ENCODE measurements around the gene KIF14.
"Not testable (repeated sequence)": the region's sequence is repeated elsewhere in the genome, so short reads cannot be mapped to it uniquely, and the experiment has no call there.

The KIF14 gene

DNA sequence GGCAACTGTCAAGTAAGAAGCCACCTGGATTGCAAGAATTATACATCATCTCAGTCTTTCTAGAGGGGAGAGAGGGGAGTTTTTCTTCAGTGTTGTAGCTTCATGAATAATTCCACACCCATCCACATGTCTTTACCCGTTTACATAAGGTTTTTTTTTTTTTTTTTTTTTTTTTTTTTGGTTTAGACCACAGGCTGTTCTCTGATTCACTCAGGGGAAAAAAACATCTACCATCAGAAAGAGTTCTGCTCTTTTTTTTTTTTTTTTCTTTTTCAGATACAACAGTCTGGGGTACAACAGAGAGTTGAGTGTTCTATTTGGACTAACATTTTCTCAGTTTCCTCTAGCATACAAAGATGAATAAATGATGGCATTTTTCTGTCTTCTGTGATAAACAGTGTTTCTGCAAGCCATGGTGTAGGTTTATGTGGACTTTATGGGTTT lies 4.9 kb upstream of the KIF14 start:
- Mint-ChIP-seq H3K9me3 (no peaks in the 10 kb centered on the region), H3K4me3 (peak overlapping the region; percentile 64), H3K36me3 (ENCODE audit: low read depth) (no peaks in the 10 kb centered on the region), H3K27me3 (peaks cover 2% of the 10 kb centered on the region), H3K4me1 (peaks cover 61% of the 10 kb centered on the region), H3K27ac (peak overlapping the region; percentile 89)
- ATAC-seq (peak; percentile 46), DNase-seq (no peak)

DNA sequence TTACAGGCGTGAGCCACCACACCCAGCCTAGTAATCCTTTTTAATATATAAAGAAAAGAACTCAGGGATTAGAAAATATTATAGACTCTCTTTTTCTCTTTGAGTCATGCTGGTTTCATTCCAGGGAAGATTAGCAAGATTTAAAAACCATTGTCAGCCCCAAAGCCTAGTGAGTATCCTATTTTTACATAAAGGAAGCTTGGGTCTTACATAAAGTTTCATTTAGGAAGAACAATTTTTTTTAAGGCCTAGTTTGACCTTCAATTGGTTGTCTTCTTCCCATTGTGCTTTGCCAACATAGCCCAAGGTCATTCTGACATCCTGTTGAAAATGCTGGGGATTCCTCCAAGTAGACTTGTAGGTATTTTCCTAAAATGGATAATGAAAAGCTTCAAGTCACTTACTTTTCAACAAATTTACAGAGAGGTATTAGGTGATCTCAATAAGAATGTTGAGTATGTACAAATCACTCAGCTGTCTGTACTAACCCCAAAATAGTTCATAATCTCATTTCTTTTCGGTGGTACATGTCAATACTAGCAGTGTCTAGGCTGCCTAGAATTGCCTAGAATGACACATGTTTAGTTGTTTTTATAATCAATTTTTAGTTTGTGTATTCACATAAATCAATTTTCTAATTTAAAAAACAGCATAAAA lies 4.3 kb upstream of the KIF14 start:
- peaks cover 2% of the 10 kb centered on the region for H3K36me3 Mint-ChIP-seq (ENCODE audit: low read depth)
- H3K27me3 Mint-ChIP-seq = peaks cover 2% of the 10 kb centered on the region
- H3K4me1 Mint-ChIP-seq = peaks cover 65% of the 10 kb centered on the region
- DNase-seq = no peak
- no peaks in the 10 kb centered on the region for H3K9me3 Mint-ChIP-seq
- no peak for ATAC-seq
- peak overlapping the region; percentile 64 for H3K4me3 Mint-ChIP-seq
- peak overlapping the region; percentile 89 for H3K27ac Mint-ChIP-seq

DNA sequence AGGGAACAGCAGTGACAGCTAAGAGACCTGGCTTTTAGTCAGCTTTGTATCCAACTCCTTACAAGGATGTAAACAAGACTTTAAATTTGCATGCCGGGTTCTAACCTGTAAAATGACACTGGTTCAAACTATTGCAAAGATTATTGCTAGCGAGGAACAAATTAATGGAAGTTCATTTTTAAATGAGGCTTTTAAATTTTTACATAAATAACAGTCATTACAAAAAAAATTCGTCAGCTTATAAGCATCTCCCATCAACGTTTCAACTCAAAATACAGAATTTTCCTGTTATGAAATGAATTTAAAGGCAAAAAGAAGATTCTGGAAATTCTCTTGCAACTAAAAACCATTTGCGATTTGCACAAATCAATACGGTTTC lies 668 bp downstream of the KIF14 start:
- DNase-seq (no peak), ATAC-seq (no peak)
- Mint-ChIP-seq H3K9me3 (no peaks in the 10 kb centered on the region), H3K4me1 (peaks cover 28% of the 10 kb centered on the region), H3K36me3 (ENCODE audit: low read depth) (peaks cover 12% of the 10 kb centered on the region), H3K27ac (peak overlapping the region; percentile 83), H3K27me3 (peaks cover 4% of the 10 kb centered on the region), H3K4me3 (peak overlapping the region; percentile 87)

DNA sequence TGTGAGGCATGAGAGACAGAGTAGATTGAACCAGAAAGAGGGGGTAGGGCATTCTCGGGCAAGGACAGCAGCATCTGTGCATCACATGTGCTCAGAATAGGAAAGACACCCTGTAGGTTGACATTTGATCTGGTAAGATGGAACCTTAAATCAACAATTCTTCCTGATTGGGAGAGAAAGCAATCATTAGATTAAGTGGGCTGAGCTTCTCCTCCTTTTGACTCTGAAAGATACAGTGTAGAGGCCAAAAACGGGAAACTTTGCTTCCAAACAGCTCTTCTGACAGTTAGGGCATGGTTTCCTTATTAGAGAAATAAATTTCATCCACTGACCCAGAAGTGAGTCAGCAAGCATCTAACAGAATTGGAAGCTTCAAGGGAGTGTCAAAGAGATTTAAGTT lies 9.7 kb downstream of the KIF14 start:
- ATAC-seq = no peak
- Mint-ChIP-seq H3K9me3 (no peaks in the 10 kb centered on the region), H3K27ac (no peak overlapping the region), H3K4me1 (no peaks in the 10 kb centered on the region), H3K36me3 (ENCODE audit: low read depth) (peaks cover 31% of the 10 kb centered on the region), H3K4me3 (no peak overlapping the region), H3K27me3 (no peaks in the 10 kb centered on the region)
- DNase-seq = no peak

DNA sequence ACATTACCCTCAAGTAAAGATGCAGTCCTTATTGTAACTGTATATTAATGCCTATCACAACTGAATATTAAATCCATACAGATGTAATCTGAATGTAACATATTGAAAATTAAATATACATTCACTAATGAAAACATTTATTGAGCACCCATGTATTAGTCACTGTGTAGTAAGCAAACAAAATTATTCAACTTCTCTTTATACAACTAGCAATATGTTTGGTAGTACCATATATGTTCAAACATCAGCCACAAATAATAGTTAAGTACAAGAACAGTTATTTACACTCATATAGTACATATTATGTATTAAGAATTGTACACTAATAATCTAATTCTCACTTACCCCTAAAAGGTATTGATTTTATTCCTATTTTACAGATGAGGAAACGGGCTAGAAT lies 17.9 kb downstream of the KIF14 start:
- H3K27ac Mint-ChIP-seq = no peak overlapping the region
- DNase-seq (no peak), ATAC-seq (no peak)
- peaks cover 43% of the 10 kb centered on the region for H3K36me3 Mint-ChIP-seq (ENCODE audit: low read depth)
- no peaks in the 10 kb centered on the region for H3K9me3 Mint-ChIP-seq
- no peaks in the 10 kb centered on the region for H3K27me3 Mint-ChIP-seq
- H3K4me1 Mint-ChIP-seq = peaks cover 2% of the 10 kb centered on the region
- H3K4me3 Mint-ChIP-seq = no peak overlapping the region

DNA sequence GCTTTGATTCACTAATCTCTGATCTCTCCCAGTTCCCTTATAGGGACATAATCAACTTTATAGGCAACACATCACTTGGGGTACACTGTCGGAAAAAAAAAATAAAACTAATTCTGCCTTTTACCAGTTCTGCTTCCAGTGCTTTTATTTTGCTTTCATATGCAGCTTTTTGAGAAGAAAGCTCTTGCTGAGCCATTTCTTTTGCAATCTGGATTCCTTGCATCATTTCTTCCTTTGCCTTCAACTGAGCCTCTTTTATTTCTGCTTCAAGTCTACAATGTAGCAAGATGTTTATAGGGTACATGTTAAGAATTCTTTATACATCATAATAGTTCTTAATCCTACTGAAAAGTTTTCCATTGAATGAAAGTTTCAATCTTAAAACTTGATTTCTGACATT lies 30.6 kb downstream of the KIF14 start:
- Mint-ChIP-seq H3K4me1 (no peaks in the 10 kb centered on the region), H3K4me3 (no peak overlapping the region), H3K9me3 (no peaks in the 10 kb centered on the region), H3K27ac (no peak overlapping the region), H3K27me3 (no peaks in the 10 kb centered on the region), H3K36me3 (ENCODE audit: low read depth) (peaks cover 15% of the 10 kb centered on the region)
- no peak for ATAC-seq
- DNase-seq = no peak

DNA sequence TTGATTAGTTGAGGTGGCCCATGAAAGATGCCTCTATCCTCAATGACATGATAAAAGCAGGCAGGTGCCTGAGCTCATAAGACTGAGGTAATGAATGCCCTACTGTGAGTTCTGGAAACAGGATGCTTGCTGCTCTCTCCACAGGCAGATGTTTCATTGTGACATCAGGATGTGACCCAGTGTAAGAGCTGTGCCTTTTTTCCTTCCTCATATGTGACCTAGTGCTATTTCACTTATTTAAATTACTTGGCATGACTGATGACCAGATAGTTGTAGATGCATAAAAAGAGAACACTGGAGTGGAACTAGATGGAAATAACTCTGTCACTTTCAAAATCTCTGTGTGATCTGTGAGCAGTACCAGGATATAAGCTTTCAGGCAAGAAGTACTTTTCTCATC lies 31.9 kb downstream of the KIF14 start:
- peaks cover 19% of the 10 kb centered on the region for H3K36me3 Mint-ChIP-seq (ENCODE audit: low read depth)
- H3K27ac Mint-ChIP-seq = no peak overlapping the region
- H3K4me3 Mint-ChIP-seq = no peak overlapping the region
- DNase-seq (no peak), ATAC-seq (peak; percentile 20)
- H3K4me1 Mint-ChIP-seq = no peaks in the 10 kb centered on the region
- no peaks in the 10 kb centered on the region for H3K9me3 Mint-ChIP-seq
- no peaks in the 10 kb centered on the region for H3K27me3 Mint-ChIP-seq

DNA sequence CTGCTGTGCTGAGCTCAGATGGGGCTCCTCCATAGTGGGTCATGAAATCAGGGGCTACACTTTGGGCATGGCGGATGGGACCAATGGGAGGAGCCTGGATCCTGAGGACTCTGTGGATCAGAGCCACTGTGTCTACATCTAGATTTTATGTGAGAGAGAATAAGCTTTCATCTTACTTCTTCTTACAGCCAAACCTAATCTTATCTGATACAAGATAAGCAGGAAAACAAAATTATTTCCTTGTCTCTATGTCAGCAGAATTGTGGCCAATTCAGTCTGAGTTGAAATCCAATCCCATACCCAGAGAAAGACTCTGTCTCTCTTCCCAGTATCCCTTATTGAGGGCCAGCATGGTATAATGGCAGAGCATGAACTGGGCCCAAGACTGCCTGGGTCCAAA lies 56.2 kb downstream of the KIF14 start:
- peaks cover 5% of the 10 kb centered on the region for H3K4me1 Mint-ChIP-seq
- no peaks in the 10 kb centered on the region for H3K9me3 Mint-ChIP-seq
- ATAC-seq = no peak
- H3K36me3 Mint-ChIP-seq (ENCODE audit: low read depth) = peaks cover 7% of the 10 kb centered on the region
- H3K27me3 Mint-ChIP-seq = no peaks in the 10 kb centered on the region
- H3K27ac Mint-ChIP-seq = no peak overlapping the region
- no peak overlapping the region for H3K4me3 Mint-ChIP-seq
- no peak for DNase-seq

DNA sequence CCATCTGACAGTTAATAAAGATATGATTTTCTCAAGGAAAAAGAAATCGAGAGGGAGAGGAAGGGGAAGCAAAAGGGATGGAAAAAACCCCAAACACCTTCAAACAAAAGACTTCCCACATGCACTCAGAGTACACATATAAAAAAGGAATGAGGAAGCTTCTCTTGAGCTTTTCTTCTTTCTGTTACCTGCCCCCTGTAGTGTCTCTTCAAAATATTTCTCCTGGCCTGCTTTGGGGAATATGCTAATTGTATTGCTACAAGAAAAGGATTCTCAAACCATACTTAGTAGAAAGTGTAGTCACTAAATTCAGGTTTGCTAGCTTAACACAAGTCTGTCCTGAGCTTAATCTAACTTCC lies 58.7 kb downstream of the KIF14 start:
- H3K9me3 Mint-ChIP-seq = no peaks in the 10 kb centered on the region
- no peak overlapping the region for H3K27ac Mint-ChIP-seq
- peaks cover 4% of the 10 kb centered on the region for H3K36me3 Mint-ChIP-seq (ENCODE audit: low read depth)
- no peak overlapping the region for H3K4me3 Mint-ChIP-seq
- no peak for DNase-seq
- peaks cover 5% of the 10 kb centered on the region for H3K4me1 Mint-ChIP-seq
- no peak for ATAC-seq
- no peaks in the 10 kb centered on the region for H3K27me3 Mint-ChIP-seq

DNA sequence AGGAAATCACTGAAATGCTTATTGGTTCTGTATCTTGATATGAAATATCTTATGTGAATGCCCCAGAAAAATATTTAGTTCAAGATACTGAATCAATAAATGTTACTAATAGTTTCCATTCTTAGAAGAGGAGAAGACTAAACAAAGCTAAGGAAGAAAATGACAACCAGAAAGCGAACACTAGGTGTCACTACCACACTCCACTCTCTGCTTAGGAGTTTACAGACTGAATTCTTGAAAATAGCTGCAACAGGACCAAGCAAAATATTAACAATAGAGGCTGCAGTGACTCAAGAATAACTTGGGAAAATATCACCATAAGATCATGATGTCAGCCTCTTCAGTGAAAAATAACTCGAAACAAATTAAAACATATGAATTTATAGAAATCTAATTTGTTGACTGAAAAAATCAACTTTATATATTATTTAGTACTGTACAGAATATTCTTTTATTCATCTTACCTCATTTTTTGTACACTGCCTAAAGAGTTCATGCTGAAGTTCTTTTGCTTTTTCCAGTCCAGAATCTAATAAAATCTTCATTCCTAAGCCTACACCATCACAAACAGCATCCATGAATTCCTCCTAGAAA lies 61.6 kb downstream of the KIF14 start:
- H3K36me3 Mint-ChIP-seq (ENCODE audit: low read depth) = peaks cover 3% of the 10 kb centered on the region
- H3K27me3 Mint-ChIP-seq = no peaks in the 10 kb centered on the region
- peak; percentile 5 for DNase-seq
- H3K9me3 Mint-ChIP-seq = no peaks in the 10 kb centered on the region
- H3K4me1 Mint-ChIP-seq = peaks cover 5% of the 10 kb centered on the region
- H3K27ac Mint-ChIP-seq = no peak overlapping the region
- peak; percentile 65 for ATAC-seq
- no peak overlapping the region for H3K4me3 Mint-ChIP-seq

DNA sequence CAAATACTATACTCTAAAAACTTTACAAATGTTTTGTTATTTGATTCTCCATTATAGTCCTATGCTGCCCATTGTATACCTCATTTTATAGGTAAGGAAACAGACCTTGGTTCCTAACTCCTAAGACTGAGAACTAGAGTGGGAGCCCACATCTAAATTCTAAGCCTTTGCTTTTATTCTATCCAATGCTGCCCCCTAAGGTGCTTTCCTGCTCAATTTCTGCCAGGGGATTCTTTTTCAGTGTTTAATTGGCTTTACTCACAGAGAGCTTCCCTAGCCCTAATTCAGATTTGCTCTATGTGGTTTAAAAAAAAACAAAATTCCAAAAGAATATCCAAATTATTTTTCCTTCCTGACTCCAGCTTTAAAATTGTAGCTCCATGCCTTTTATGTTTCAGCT lies 64.5 kb downstream of the KIF14 start:
- H3K36me3 Mint-ChIP-seq (ENCODE audit: low read depth) = peaks cover 5% of the 10 kb centered on the region
- H3K4me3 Mint-ChIP-seq = no peak overlapping the region
- no peaks in the 10 kb centered on the region for H3K4me1 Mint-ChIP-seq
- ATAC-seq (no peak), DNase-seq (no peak)
- H3K27ac Mint-ChIP-seq = no peak overlapping the region
- H3K27me3 Mint-ChIP-seq = no peaks in the 10 kb centered on the region
- H3K9me3 Mint-ChIP-seq = no peaks in the 10 kb centered on the region

DNA sequence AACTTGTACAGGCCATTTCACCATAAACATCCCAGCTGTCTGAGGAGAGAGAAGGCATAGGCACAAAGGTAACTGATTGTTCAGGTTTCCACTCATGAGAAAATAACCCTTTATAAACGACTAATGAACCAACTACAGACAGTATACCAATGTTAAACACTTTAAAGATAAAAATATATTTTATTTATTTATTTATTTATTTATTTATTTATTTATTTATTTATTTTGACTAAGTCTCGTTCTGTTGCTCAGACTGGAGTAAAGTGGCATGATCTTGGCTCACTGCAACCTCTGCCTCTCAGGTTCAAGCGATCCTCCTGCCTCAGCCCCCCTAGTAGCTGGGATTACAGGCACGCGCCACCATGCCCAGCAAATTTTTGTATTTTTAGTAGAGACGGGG lies 67.8 kb downstream of the KIF14 start:
- not testable (repeated sequence) for H3K4me3 Mint-ChIP-seq; H3K9me3 Mint-ChIP-seq; DNase-seq; H3K27me3 Mint-ChIP-seq; H3K4me1 Mint-ChIP-seq; ATAC-seq; H3K27ac Mint-ChIP-seq; H3K36me3 Mint-ChIP-seq (ENCODE audit: low read depth)

DNA sequence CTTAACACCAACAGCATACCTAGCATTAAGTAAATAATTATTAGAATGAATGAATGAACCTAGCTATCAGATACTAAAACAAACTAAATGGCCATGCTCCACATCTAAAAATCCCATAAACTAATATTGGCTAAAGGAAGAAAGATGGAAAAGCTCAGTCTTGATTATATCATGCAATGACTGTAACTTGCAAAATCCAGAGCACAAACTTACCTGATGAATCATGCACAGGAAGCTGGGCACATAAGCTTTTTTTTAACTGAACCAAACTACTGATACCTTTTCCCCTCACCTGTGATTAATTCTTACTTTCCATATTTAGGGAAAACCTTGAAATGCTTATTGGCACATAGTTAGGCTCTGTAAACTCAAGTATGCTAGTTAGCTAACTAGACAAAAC lies 70.2 kb downstream of the KIF14 start:
- Mint-ChIP-seq H3K36me3 (ENCODE audit: low read depth) (peaks cover 2% of the 10 kb centered on the region), H3K9me3 (no peaks in the 10 kb centered on the region), H3K4me1 (peaks cover 10% of the 10 kb centered on the region), H3K27me3 (peaks cover 4% of the 10 kb centered on the region), H3K27ac (no peak overlapping the region), H3K4me3 (no peak overlapping the region)
- DNase-seq = no peak
- no peak for ATAC-seq

DNA sequence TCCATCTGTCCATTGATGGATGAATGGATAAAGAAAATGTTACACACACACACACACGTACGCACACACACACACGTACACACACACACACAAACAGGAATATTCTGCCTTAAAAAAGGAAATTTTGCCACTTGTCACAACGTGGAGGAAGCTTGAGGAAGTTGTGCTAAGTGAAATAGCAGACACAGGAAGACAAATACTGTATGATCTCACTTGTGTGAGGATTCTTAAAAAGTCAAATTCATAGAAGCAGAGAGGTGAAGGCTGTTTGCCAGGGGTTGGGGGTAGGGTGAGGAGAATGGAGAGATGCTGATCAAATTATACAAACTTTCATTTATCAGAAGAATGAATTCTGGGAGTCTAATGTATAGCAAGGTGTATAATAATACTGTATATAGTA lies 73.2 kb downstream of the KIF14 start:
- Mint-ChIP-seq H3K27me3 (peaks cover 4% of the 10 kb centered on the region), H3K27ac (no peak overlapping the region), H3K36me3 (ENCODE audit: low read depth) (no peaks in the 10 kb centered on the region), H3K4me3 (no peak overlapping the region), H3K9me3 (no peaks in the 10 kb centered on the region), H3K4me1 (peaks cover 10% of the 10 kb centered on the region)
- ATAC-seq (no peak), DNase-seq (no peak)

DNA sequence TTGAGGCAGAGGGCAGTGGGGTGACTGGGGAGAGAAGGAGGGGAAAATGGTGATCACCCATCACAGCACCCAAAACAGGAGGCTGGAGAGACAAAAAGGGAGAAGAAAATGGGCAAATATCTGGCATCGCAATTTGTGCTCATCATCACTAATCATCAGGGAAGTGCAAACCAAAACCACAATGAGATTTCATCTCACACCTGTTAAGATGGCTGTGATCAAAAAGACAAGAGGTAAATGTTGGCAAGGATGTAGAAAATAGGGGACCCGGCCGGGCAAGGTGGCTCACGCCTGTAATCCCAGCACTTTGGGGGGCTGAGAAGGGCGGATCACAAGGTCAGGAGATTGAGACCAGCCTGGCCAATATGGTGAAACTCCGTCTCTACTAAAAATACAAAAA lies 74.0 kb downstream of the KIF14 start:
- H3K4me3 Mint-ChIP-seq = no peak overlapping the region
- H3K27ac Mint-ChIP-seq = no peak overlapping the region
- peaks cover 4% of the 10 kb centered on the region for H3K27me3 Mint-ChIP-seq
- no peaks in the 10 kb centered on the region for H3K9me3 Mint-ChIP-seq
- no peak for DNase-seq
- peaks cover 10% of the 10 kb centered on the region for H3K4me1 Mint-ChIP-seq
- H3K36me3 Mint-ChIP-seq (ENCODE audit: low read depth) = no peaks in the 10 kb centered on the region
- ATAC-seq = no peak

DNA sequence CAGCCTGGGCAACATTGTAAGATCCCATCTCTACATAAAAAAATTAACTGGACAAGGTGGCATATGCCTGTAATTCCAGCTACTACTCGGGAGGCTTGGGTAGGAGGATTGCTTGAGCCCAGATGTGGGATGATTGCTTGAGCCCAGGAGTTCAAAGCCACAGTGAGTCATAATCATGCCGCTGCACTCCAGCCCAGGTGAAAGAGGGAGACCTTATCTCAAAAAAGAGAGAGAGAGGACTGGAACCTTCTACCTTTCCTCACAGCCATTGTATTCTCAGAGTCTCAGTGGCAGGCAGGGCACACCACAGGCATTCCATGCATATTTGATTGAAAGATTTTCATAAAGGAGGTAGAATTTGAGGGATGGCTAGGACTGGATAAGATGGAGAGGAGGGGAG lies 78.4 kb downstream of the KIF14 start:
- H3K4me3 Mint-ChIP-seq = no peak overlapping the region
- H3K36me3 Mint-ChIP-seq (ENCODE audit: low read depth) = no peaks in the 10 kb centered on the region
- peaks cover 4% of the 10 kb centered on the region for H3K9me3 Mint-ChIP-seq
- no peak overlapping the region for H3K27ac Mint-ChIP-seq
- DNase-seq = no peak
- no peak for ATAC-seq
- H3K27me3 Mint-ChIP-seq = peaks cover 8% of the 10 kb centered on the region
- H3K4me1 Mint-ChIP-seq = peaks cover 6% of the 10 kb centered on the region
